Esophagus squamous epithelium (tissue), 4 donors: ENCODE measurements around the gene B4GALT3.

Experiments used
- POLR2A ChIP-seq, 4 donors: fragments of 450-650 bp; IDR thresholded peaks; one replicate each; pipeline ENCODE4 v1.6.1; 2017; ENCODE audit warnings: antibody characterized with exemption in 4 of 4, mild to moderate bottlenecking in 4 of 4, moderate library complexity in 3 of 4
- TF ChIP-seq, protein P1 (sequence below), 6 experiments: fragments of 450-650 bp in 4 of 6; fragments of 200-600 bp in 2 of 6; sonication (generic) in 2 of 6; IDR thresholded peaks; one replicate each; pipeline ENCODE4 v1.5.1; 2016 to 2019; ENCODE audit warnings: antibody characterized with exemption in 6 of 6, mild to moderate bottlenecking in 4 of 6, moderate library complexity in 4 of 6

DNA sequence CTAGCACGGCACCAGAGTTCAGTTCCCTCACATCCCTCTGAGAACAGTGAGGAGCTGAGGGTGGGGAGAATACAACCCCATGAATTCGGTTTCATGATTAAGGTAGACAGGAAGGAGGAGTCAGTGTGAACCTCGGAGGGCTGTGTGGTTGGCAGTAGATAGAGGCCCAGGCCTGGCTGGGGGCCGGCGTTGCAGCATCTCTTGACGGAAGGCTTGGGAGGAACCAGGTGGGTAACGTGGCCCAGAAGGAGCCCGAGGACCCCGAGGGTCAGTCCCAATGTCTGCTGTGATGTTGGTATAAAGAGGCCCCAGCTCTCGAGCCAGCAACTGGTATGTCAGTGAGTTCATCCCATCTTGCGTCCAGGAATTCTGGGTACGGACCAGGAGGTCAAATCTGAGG lies 5.6 kb downstream of the B4GALT3 start:
- TF ChIP-seq, protein P1, sequence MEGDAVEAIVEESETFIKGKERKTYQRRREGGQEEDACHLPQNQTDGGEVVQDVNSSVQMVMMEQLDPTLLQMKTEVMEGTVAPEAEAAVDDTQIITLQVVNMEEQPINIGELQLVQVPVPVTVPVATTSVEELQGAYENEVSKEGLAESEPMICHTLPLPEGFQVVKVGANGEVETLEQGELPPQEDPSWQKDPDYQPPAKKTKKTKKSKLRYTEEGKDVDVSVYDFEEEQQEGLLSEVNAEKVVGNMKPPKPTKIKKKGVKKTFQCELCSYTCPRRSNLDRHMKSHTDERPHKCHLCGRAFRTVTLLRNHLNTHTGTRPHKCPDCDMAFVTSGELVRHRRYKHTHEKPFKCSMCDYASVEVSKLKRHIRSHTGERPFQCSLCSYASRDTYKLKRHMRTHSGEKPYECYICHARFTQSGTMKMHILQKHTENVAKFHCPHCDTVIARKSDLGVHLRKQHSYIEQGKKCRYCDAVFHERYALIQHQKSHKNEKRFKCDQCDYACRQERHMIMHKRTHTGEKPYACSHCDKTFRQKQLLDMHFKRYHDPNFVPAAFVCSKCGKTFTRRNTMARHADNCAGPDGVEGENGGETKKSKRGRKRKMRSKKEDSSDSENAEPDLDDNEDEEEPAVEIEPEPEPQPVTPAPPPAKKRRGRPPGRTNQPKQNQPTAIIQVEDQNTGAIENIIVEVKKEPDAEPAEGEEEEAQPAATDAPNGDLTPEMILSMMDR (IDR thresholded peaks at IDR 0.05) = no peak
- TF ChIP-seq POLR2A (IDR thresholded peaks at IDR 0.05) = no peak
